GM12878 (cell line): ENCODE data around the gene TUBD1.

Experiments used
- CHD2 ChIP-seq: IDR thresholded peaks from 2 replicates; pipeline ENCODE4 v1.6.1; 2011; ENCODE audit warnings: low read depth, low read length, improper control_type of control experiment, borderline replicate concordance
- ESRRA ChIP-seq: IDR thresholded peaks from 2 replicates; pipeline ENCODE4 v1.6.1; 2012; ENCODE audit warnings: mild to moderate bottlenecking, low read length, improper control_type of control experiment
- PAX8 ChIP-seq: fragments of 450-650 bp; IDR thresholded peaks from 2 replicates; pipeline ENCODE4 v1.6.1; 2017; ENCODE audit warnings: mild to moderate bottlenecking, moderate library complexity
- SMC3 ChIP-seq: IDR thresholded peaks from 2 replicates; pipeline ENCODE4 v1.6.1; 2011; ENCODE audit warnings: low read length, improper control_type of control experiment, borderline replicate concordance
- TF ChIP-seq, protein P1 (sequence below), 3 experiments: IDR thresholded peaks in 2 of 3; conservative IDR thresholded peaks in 1 of 3; 2 replicates each; pipeline ENCODE4 v1.5.1; 2011; ENCODE audit warnings: low read depth in 3 of 3, low read length in 3 of 3, mild to moderate bottlenecking in 3 of 3, control low read depth in 2 of 3, moderate library complexity in 2 of 3, inconsistent platforms in 1 of 3, mixed read lengths in 1 of 3; ENCODE audit not compliant: control insufficient read depth in 2 of 3, insufficient read depth in 1 of 3; ENCODE audit errors: extremely low read depth in 1 of 3

DNA sequence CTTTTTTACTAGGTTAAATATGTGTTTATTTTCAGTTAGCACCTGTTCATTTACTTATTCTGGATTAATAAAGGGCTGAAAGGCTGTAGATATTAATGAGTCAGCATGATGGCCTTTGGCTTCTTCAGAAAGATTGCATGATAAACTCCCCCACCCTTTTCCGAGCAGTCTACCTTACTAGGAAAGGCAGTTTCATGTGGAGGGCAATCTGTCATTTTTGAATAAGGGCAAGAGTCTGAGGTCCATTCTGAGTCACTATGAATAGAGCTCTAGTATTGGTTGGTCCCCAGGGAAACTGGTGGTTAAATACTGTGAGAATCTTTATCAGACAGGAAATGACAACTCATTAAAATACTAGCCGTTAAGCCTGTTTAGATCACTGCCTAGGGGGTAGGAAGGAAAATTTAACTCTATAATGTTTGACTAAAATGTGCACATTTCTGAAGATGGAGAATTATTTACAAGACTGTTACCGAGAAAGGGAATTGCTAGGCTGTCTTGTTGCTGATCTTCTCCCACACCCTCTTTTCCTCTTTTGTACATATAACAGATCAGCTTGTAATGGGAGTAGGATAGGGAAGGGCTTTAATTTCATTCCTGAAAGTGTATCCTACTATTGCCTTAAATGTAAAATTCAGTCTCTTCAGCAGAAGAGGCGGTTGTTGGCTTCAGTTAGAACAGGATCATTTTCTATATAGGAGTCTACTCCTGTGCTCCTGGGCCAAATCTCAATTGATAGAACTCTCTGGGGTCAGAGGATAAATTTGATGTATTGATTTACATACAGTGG, 63.3 kb downstream of the TUBD1 start:
- 0 out of 2 replicates have a peak, but pooled peaks have one; percentile 78 for TF ChIP-seq PAX8
- TF ChIP-seq, protein P1, sequence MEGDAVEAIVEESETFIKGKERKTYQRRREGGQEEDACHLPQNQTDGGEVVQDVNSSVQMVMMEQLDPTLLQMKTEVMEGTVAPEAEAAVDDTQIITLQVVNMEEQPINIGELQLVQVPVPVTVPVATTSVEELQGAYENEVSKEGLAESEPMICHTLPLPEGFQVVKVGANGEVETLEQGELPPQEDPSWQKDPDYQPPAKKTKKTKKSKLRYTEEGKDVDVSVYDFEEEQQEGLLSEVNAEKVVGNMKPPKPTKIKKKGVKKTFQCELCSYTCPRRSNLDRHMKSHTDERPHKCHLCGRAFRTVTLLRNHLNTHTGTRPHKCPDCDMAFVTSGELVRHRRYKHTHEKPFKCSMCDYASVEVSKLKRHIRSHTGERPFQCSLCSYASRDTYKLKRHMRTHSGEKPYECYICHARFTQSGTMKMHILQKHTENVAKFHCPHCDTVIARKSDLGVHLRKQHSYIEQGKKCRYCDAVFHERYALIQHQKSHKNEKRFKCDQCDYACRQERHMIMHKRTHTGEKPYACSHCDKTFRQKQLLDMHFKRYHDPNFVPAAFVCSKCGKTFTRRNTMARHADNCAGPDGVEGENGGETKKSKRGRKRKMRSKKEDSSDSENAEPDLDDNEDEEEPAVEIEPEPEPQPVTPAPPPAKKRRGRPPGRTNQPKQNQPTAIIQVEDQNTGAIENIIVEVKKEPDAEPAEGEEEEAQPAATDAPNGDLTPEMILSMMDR (IDR thresholded peaks at IDR 0.05 in 2 of 3, conservative IDR thresholded peaks at IDR 0.05 in 1 of 3; ENCODE audit: control insufficient read depth in 2 of 3, extremely low read depth in 1 of 3, insufficient read depth in 1 of 3, low read depth in 3 of 3, low read length in 3 of 3) = no peak
- no peak for TF ChIP-seq ESRRA
- TF ChIP-seq SMC3 = peak; percentile 14; the same call in 1 of the 2 replicates
- TF ChIP-seq CHD2 = peak; percentile 81; the same call in 1 of the 2 replicates
